ENCODE data around the gene ARHGAP28. TPM values are rescaled to one million over a fixed set of nuclear protein-coding genes. Genes with fewer than 3 reads are reported as not detected.

The ARHGAP28 gene
- total and polyA plus RNA-seq, 11 donors = 0.42 to 7.5 (median 1.8) TPM

DNA sequence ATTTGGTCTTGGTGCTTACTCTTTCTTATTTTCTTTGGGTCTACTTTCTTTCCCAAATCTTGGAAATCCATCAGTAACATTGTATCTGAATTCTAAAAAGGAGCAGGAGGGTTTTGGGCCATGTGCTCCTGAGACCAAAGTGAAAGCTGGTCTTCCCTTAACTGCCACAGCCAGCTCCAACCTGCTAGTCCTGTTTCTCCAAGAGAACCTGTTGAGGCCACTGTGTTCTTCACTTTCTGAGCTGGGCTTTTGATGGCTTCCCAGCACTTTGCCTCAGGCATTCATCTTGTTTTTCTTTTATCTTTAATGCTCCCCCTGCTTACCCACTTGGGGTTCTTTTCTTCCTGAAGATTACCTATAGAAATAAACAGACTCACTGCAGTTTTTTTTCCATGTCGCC, 53.3 kb downstream of the ARHGAP28 start:
- H3K36me3 ChIP-seq = no peaks in the 10 kb centered on the region
- 98 to 100% (median 100%) methylated on average over 1 of the region's 1 CpG for WGBS, 4 donors
- DNase-seq (no peak), ATAC-seq (no peak)
- H3K4me1 ChIP-seq = peaks cover 0 to 23% (median 14%) of the 10 kb centered on the region in 12 donors
- no peak overlapping the region for H3K27ac ChIP-seq
- no peaks in the 10 kb centered on the region for H3K27me3 ChIP-seq
- H3K9me3 ChIP-seq = no peaks in the 10 kb centered on the region
- TF ChIP-seq POLR2A (IDR thresholded peaks at IDR 0.05) = no peak
- TF ChIP-seq, protein P1, sequence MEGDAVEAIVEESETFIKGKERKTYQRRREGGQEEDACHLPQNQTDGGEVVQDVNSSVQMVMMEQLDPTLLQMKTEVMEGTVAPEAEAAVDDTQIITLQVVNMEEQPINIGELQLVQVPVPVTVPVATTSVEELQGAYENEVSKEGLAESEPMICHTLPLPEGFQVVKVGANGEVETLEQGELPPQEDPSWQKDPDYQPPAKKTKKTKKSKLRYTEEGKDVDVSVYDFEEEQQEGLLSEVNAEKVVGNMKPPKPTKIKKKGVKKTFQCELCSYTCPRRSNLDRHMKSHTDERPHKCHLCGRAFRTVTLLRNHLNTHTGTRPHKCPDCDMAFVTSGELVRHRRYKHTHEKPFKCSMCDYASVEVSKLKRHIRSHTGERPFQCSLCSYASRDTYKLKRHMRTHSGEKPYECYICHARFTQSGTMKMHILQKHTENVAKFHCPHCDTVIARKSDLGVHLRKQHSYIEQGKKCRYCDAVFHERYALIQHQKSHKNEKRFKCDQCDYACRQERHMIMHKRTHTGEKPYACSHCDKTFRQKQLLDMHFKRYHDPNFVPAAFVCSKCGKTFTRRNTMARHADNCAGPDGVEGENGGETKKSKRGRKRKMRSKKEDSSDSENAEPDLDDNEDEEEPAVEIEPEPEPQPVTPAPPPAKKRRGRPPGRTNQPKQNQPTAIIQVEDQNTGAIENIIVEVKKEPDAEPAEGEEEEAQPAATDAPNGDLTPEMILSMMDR (IDR thresholded peaks at IDR 0.05) = no peak
- no peak overlapping the region for H3K4me3 ChIP-seq
- intact Hi-C loops (cut with DNase I) = no loop called here

DNA sequence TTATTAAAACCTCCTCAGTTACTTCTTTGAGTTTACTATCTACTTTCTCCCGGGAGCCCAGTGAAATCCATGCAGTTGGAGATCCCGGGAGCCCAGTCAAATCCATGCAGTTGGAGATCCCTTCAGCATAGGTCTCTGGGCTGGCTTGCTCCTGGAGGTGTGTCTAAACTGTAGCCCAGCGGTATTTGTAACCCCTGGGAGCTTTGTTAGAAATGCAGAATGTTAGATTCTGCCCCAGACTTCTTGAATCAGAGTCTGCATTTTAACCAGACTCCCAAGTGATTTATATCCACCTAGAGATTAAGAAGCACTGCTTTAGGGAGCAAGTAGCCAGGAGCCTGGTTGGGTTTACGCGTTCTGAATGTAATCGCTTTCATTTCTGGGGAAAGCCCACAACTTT, 54.5 kb downstream of the ARHGAP28 start:
- Histone ChIP-seq H3K9me3 (no peaks in the 10 kb centered on the region), H3K4me3 (no peak overlapping the region), H3K36me3 (no peaks in the 10 kb centered on the region), H3K4me1 (peaks cover 0 to 23% (median 14%) of the 10 kb centered on the region in 12 donors), H3K27ac (no peak overlapping the region), H3K27me3 (no peaks in the 10 kb centered on the region)
- TF ChIP-seq POLR2A (IDR thresholded peaks at IDR 0.05) = no peak
- TF ChIP-seq, protein P1 (IDR thresholded peaks at IDR 0.05) = no peak
- DNase-seq = no peak
- 82 to 93% (median 91%) methylated on average over 6 of the region's 6 CpGs for WGBS, 4 donors
- no peak for ATAC-seq
- intact Hi-C loops (cut with DNase I) = no loop called here

DNA sequence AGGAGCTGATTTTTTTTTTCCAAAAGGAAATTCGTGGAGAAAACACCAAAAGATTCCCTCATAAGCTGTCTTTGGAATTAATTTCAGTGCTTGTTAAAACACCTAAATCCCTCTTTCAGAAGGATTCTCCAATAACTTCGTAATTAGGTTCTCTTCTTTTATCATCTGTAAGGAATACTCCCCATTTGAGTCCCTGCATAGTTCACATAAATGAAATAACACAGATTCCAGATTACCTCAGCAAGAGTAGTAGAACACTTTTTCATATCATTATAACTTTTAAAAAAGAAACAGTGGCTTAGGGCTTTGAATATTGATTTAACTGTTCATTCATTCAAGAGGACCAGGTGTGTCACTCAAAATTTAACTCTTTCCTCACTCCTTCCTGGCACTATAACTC, 55.5 kb downstream of the ARHGAP28 start:
- Histone ChIP-seq H3K4me1 (peaks cover 0 to 23% (median 14%) of the 10 kb centered on the region in 12 donors), H3K9me3 (no peaks in the 10 kb centered on the region), H3K36me3 (no peaks in the 10 kb centered on the region), H3K27me3 (no peaks in the 10 kb centered on the region), H3K4me3 (no peak overlapping the region), H3K27ac (no peak overlapping the region)
- WGBS, 4 donors = 45 to 63% (median 55%) methylated on average over 2 of the region's 2 CpGs
- ATAC-seq (no peak), DNase-seq (no peak)
- no peak for TF ChIP-seq POLR2A (IDR thresholded peaks at IDR 0.05)
- TF ChIP-seq, protein P1 (IDR thresholded peaks at IDR 0.05) = no peak
- intact Hi-C loops (cut with DNase I) = no loop called here

DNA sequence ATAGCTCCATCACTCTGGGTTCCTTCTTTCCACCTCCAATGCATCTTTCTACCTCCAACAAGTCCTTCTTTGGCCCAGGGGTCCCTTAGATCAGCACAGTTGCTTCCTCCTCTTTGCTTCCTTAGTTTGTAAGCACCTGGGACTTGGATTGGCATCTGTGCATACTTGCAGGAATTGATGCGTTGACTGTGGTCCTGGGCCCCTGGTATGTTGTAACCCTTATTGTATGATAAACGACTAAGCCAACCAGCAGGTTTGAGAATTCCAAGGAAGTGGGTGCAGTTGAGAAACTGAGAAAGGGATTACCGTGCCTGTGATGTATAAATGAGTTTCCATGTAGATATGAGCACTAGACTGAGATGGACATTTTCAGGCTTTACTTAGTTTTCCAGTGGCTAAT, 55.9 kb downstream of the ARHGAP28 start:
- H3K4me1 ChIP-seq = peaks cover 0 to 23% (median 14%) of the 10 kb centered on the region in 12 donors
- H3K36me3 ChIP-seq = no peaks in the 10 kb centered on the region
- ATAC-seq (no peak), DNase-seq (no peak)
- H3K4me3 ChIP-seq = no peak overlapping the region
- no peaks in the 10 kb centered on the region for H3K27me3 ChIP-seq
- intact Hi-C loops (cut with DNase I) = no loop called here
- H3K9me3 ChIP-seq = no peaks in the 10 kb centered on the region
- 89 to 90% (median 89%) methylated on average over 3 of the region's 3 CpGs for WGBS, 4 donors
- no peak for TF ChIP-seq POLR2A (IDR thresholded peaks at IDR 0.05)
- TF ChIP-seq, protein P1 (IDR thresholded peaks at IDR 0.05) = no peak
- no peak overlapping the region for H3K27ac ChIP-seq
